HPDE6-E6E7 (cell line): ENCODE data around the gene UBE2L6.
"Not testable (repeated sequence)": the region's sequence is repeated elsewhere in the genome, so short reads cannot be mapped to it uniquely, and the experiment has no call there.

ENCODE experiments used
- DNase-seq: peaks from one replicate; pipeline ENCODE4 v3.0.0; 2011; ENCODE audit warnings: missing footprints; ENCODE audit errors: extremely low spot score

UBE2L6 gene

GRCh38 chr11:57566905-57567514, 462 bp downstream of the UBE2L6 start:
- DNase-seq: no peak

- DNase-seq: peak; percentile 55
Observed at GRCh38 chr11:57566005-57566904, 1.2 kb downstream of the UBE2L6 start.

- no peak for DNase-seq
Observed at GRCh38 chr11:57562596-57562995, 4.9 kb downstream of the UBE2L6 start.

GRCh38 chr11:57560146-57560545, 7.3 kb downstream of the UBE2L6 start:
- DNase-seq: no peak

GRCh38 chr11:57556041-57556440, 11.4 kb downstream of the UBE2L6 start:
- DNase-seq: no peak

- DNase-seq: no peak
Observed at GRCh38 chr11:57555393-57555792, 12.1 kb downstream of the UBE2L6 start.

- DNase-seq: no peak
Observed at GRCh38 chr11:57552479-57552878, 15.0 kb downstream of the UBE2L6 start.

GRCh38 chr11:57551941-57552340, 15.5 kb downstream of the UBE2L6 start:
- no peak for DNase-seq

GRCh38 chr11:57549983-57550382, 17.5 kb downstream of the UBE2L6 start:
- DNase-seq: no peak

GRCh38 chr11:57547854-57548377, 19.6 kb downstream of the UBE2L6 start:
- DNase-seq: no peak

GRCh38 chr11:57546869-57547475, 20.5 kb downstream of the UBE2L6 start:
- peak; percentile 53 for DNase-seq

GRCh38 chr11:57546451-57546850, 21.0 kb downstream of the UBE2L6 start:
- no peak for DNase-seq

- no peak for DNase-seq
Observed at GRCh38 chr11:57545883-57546282, 21.6 kb downstream of the UBE2L6 start.

- DNase-seq: no peak
Observed at GRCh38 chr11:57544566-57544965, 22.9 kb downstream of the UBE2L6 start.

GRCh38 chr11:57543593-57543992, 23.9 kb downstream of the UBE2L6 start:
- no peak for DNase-seq

GRCh38 chr11:57542582-57542981, 24.9 kb downstream of the UBE2L6 start:
- DNase-seq: no peak

- DNase-seq: no peak
Observed at GRCh38 chr11:57541169-57541568, 26.3 kb downstream of the UBE2L6 start.

GRCh38 chr11:57539342-57539741, 28.1 kb downstream of the UBE2L6 start:
- DNase-seq: no peak

GRCh38 chr11:57536947-57537619, 30.4 kb downstream of the UBE2L6 start, which contains the start of gene SMTNL1:
TSS of gene SMTNL1 (plus strand) at chr11:57537595. CDS start at chr11:57542643, 5,048 bp downstream.
- no peak for DNase-seq

- DNase-seq: not testable (repeated sequence)
Observed at GRCh38 chr11:57534449-57534848, 33.0 kb downstream of the UBE2L6 start.

GRCh38 chr11:57530596-57531507, 36.6 kb downstream of the UBE2L6 start, which contains the start of gene TIMM10:
TSS of gene TIMM10 (minus strand) at chr11:57530754. CDS start at chr11:57530189, 565 bp downstream.
- DNase-seq: peak; percentile 98
